HG02623 (cell line): ENCODE measurements around the gene GRIN1.
A peak's percentile ranks its signal among the peaks of the same experiment; 100 is the strongest.
"Not testable (repeated sequence)": the region's sequence is repeated elsewhere in the genome, so short reads cannot be mapped to it uniquely, and the experiment has no call there.

ENCODE experiments used
- ATAC-seq: cut with Tn5 transposase; IDR thresholded peaks from one replicate; pipeline ENCODE4 v1.9.1; 2021; ENCODE audit warnings: moderate library complexity; ENCODE audit not compliant: unreplicated experiment

Gene GRIN1

DNA sequence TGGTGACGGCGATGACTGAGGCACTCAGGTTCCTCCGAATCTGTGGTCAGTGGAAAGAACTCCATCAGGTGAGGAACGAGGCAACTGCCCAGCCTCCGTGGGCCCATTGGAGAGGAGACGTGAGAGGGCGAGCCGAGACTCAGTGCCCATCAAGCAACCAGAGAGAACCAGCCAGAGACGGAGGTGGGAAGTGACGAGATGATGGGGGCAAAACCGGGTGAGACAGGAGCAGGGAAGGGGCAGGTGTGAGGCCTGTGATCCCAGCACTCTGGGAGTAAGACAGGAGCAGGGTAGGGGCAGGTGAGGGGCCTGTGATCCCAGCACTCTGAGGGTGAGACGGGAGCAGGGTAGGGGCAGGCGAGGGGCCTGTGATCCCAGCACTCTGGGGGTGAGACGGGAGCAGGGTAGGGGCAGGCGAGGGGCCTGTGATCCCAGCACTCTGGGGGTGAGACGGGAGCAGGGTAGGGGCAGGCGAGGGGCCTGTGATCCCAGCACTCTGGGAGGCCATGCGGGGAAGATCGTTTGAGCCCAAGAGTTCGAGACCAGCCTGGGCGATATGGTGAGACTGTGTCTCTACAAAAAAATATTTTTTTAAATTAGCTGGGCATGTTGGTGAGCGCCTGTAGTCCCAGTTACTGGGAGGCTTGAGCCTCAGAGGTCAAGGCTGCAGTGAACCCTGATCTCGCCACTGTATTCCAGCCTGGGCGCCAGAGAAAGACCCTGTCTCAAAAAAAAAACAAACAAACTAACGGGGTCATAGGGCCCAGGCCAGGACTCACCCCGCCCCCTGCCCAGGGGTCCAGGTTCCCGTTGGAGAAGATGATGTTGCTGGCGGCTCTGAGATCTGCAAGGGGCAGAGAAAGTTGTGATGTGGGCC is 27.8 kb upstream of the GRIN1 start:
- no peak for ATAC-seq

- no peak for ATAC-seq
These were observed 27.0 kb upstream of the GRIN1 start for GRCh38 chr9:137111788-137112563.

DNA sequence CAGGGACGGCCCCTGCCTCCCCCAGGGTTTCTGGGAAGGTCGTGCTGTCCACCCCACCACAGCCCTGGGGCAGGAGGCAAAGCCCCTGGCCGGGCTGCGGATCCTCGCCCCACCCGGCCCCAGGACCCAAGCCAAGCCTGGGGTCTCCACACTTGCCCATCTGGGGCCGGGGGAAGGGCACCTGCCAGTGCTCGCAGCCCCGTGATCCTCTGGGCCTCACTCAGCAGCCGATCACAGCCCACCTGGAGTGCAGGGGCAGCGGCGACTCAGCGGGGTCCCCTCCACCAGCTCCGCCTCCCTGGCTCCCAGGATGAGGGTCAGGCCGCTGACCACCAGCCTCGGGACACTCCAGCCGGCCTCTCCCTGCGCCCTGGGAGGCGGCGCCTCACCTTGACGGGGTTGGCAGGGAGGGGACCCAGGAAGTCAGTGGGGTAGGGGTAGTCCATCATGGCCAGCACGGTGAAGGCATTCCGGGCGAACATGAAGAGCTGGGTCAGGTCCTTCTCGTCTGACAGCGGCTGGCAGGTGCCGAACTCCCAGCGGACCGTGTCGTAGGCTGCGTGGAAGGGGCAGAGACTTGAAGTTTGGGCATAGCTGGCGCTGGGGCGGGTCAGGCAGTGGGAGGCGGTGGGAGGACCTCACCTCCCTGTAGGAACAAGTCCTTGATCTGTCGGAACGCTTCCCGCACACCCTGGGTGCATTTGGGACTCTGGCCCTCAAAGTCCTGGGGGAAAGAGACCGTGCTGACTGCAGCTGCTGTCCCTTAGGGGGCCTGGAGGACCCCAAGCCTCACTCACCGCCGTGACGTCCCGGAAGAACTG is 26.2 kb upstream of the GRIN1 start:
- ATAC-seq = no peak

- no peak for ATAC-seq
These were observed 25.4 kb upstream of the GRIN1 start for GRCh38 chr9:137113385-137114159.

- peak; percentile 20 for ATAC-seq
These were observed 24.7 kb upstream of the GRIN1 start for GRCh38 chr9:137114220-137114612.

- ATAC-seq = peak; percentile 75
These were observed 24.2 kb upstream of the GRIN1 start, which contains the start of gene DPP7 for GRCh38 chr9:137114613-137115393. Gene DPP7, minus strand, starts transcription at chr9:137114733. Its CDS starts 20 bp downstream, at chr9:137114713.

- no peak for ATAC-seq
These were observed 23.4 kb upstream of the GRIN1 start for GRCh38 chr9:137115394-137116026.

- ATAC-seq = no peak
These were observed 22.9 kb upstream of the GRIN1 start for GRCh38 chr9:137116027-137116507.

GRCh38 chr9:137116728-137117127 is 22.2 kb upstream of the GRIN1 start:
- ATAC-seq = no peak

- ATAC-seq = no peak
These were observed 21.7 kb upstream of the GRIN1 start for GRCh38 chr9:137117269-137117731.

- not testable (repeated sequence) for ATAC-seq
These were observed 20.8 kb upstream of the GRIN1 start for GRCh38 chr9:137118092-137118603.

- ATAC-seq = not testable (repeated sequence)
These were observed 16.8 kb upstream of the GRIN1 start for GRCh38 chr9:137121927-137122795.

GRCh38 chr9:137122796-137123467 is 16.0 kb upstream of the GRIN1 start:
- ATAC-seq = not testable (repeated sequence)

- no peak for ATAC-seq
These were observed 15.5 kb upstream of the GRIN1 start for GRCh38 chr9:137123468-137123837.

DNA sequence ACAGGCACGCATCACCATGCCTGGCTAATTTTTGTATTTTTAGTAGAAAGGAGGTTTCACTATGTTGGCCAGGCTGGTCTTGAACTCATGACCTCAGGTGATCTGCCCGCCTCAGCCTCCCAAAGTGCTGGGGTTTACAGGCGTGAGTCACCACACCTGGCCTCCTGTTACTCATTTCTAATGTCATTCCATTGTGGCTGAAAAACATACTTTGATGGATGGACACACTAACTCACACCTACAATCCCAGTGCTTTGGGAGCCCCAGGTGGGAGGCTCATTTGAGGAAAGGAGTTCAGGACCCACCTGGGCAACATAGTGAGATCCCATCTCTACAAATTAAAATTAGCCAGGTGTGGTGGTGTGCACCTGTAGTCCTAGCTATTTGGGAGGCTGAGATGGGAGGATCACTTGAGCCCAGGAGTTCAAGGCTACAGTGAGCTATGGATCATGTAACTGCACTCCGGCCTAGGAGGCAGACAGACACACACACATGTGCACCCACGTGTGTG is 14.9 kb upstream of the GRIN1 start:
- not testable (repeated sequence) for ATAC-seq

GRCh38 chr9:137126786-137127185 is 12.2 kb upstream of the GRIN1 start:
- no peak for ATAC-seq
